CD4-positive, alpha-beta T cell (primary cell): ENCODE results near the gene SNTG2. TPM values are rescaled to one million over a fixed set of nuclear protein-coding genes. Genes with fewer than 3 reads are reported as not detected.

Experiments used
- ATAC-seq: fragments of 200-7000 bp; cut with Tn5 transposase; one replicate; pipeline ENCODE4 v1.10.0; 2022; ENCODE audit warnings: mild to moderate bottlenecking; ENCODE audit not compliant: poor library complexity
- CTCF ChIA-PET: fragments of 350-600 bp; sonication (Branson Sonifier 250); formaldehyde crosslinking; loops from one replicate; lab custom pipeline; 2021; ENCODE audit warnings: antibody characterized with exemption, inconsistent platforms; lab: Charles Lee
- POLR2A ChIA-PET: fragments of 350-600 bp; sonication (Branson Sonifier 250); formaldehyde crosslinking; loops from one replicate; lab custom pipeline; 2021; ENCODE audit warnings: antibody characterized with exemption, inconsistent platforms; lab: Charles Lee
- DNase-seq, 14 experiments: peaks; one replicate each; pipeline ENCODE4 v3.0.0-alpha.2; 2013 to 2020; ENCODE audit warnings: mixed read lengths in 2 of 14
- H3K27ac ChIP-seq, 2 donors: one replicate each; pipeline versions ENCODE4 v1.5.1 to v1.7.0; 2013; ENCODE audit warnings: low read length in 2 of 2, low read depth in 1 of 2, mild to moderate bottlenecking in 1 of 2
- H3K27me3 ChIP-seq, 2 experiments: 1 replicate in 1 of 2; 2 replicates in 1 of 2; pipeline versions ENCODE4 v1.6.1 to v1.7.0; 2013; ENCODE audit warnings: low read length in 2 of 2, control low read depth in 1 of 2, mild to moderate bottlenecking in 1 of 2, moderate library complexity in 1 of 2; ENCODE audit not compliant: insufficient read depth in 2 of 2, control insufficient read depth in 1 of 2
- H3K36me3 ChIP-seq: one replicate; pipeline ENCODE4 v1.6.1; 2013; ENCODE audit warnings: low read length, control low read depth; ENCODE audit not compliant: insufficient read depth
- H3K4me1 ChIP-seq: one replicate; pipeline ENCODE4 v1.6.1; 2013; ENCODE audit warnings: low read length, control low read depth; ENCODE audit not compliant: insufficient read depth
- H3K4me3 ChIP-seq: one replicate; pipeline ENCODE4 v1.5.1; 2013; ENCODE audit warnings: mild to moderate bottlenecking, low read length, moderate library complexity
- H3K9me3 ChIP-seq, 2 experiments: 1 replicate in 1 of 2; 2 replicates in 1 of 2; pipeline versions ENCODE4 v1.6.1 to v1.7.0; 2013; ENCODE audit warnings: low read length in 2 of 2, mild to moderate bottlenecking in 2 of 2, control low read depth in 1 of 2, moderate library complexity in 1 of 2; ENCODE audit not compliant: control insufficient read depth in 1 of 2, insufficient read depth in 1 of 2
- H3K27ac Mint-ChIP-seq: one replicate; pipeline ENCODE4 v1.8.0; 2020; ENCODE audit warnings: mixed read lengths
- H3K27me3 Mint-ChIP-seq: one replicate; pipeline ENCODE4 v1.8.0; 2021; ENCODE audit warnings: mixed read lengths
- H3K36me3 Mint-ChIP-seq: one replicate; pipeline ENCODE4 v1.8.0; 2021; ENCODE audit warnings: low read depth, mixed read lengths
- H3K4me1 Mint-ChIP-seq: one replicate; pipeline ENCODE4 v1.8.0; 2021; ENCODE audit warnings: low read depth, mixed read lengths
- H3K4me3 Mint-ChIP-seq: one replicate; pipeline ENCODE4 v1.8.0; 2020; ENCODE audit warnings: mild to moderate bottlenecking, mixed read lengths
- H3K9me3 Mint-ChIP-seq: one replicate; pipeline ENCODE4 v1.8.0; 2020; ENCODE audit warnings: mixed read lengths
- intact Hi-C, 2 experiments: fragments of 100-400 bp; cut with DNase I in 1 of 2; cut with micrococcal nuclease in 1 of 2; formaldehyde crosslinking; loops; one replicate each; pipeline versions ENCODE4 v1.15.1 to v1.9.0; 2023 to 2025; cut with DNase I, micrococcal nuclease
- total RNA-seq, 174 experiments: library from RNA in 2 of 174; stranded (reverse) in 2 of 174; gene quantifications; one replicate each; pipeline ENCODE4 v1.2.3 and lab custom pipeline; 2021 to 2026
- TF ChIP-seq, protein P1 (sequence below): fragments of 200-600 bp; IDR thresholded peaks from one replicate; pipeline ENCODE4 v1.8.0; 2022; ENCODE audit warnings: antibody characterized with exemption, mild to moderate bottlenecking

Gene SNTG2
- total RNA-seq, 2 experiments from 2014 or later: 1.1 to 1.5 TPM

DNA sequence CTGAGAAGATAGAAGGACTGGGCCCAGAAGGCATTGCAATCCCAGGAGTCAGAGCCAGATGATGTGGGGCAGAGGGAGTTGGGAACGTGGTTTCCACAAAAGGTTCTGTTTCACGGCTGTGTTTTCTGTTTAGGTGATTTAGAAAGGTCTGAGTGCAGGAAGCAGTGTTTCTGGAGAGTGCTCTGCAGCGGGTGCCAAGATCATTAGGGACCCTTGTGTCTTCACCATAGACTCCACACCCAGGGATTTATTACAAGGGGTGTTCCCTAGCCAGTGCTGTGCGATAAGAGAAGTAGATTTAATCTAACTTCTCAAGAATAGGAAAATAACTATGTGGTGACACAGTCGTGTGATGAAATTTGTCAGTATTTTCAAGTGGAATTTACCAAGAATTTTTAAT is 241.5 kb downstream of the SNTG2 start:
- CTCF ChIA-PET: no interaction called here
- DNase-seq (no peak), ATAC-seq (no peak)
- H3K27me3 ChIP-seq: no peaks in the 10 kb centered on the region
- no peak overlapping the region for H3K27ac ChIP-seq
- H3K9me3 ChIP-seq: peaks cover 5 to 9% of the 10 kb centered on the region in 2 experiments
- Mint-ChIP-seq H3K4me1 (no peaks in the 10 kb centered on the region), H3K36me3 (peaks cover 6% of the 10 kb centered on the region), H3K27me3 (no peaks in the 10 kb centered on the region), H3K27ac (no peak overlapping the region), H3K4me3 (no peak overlapping the region), H3K9me3 (peaks cover 11% of the 10 kb centered on the region)
- intact Hi-C loops: no loop called here
- H3K4me1 ChIP-seq: no peaks in the 10 kb centered on the region
- POLR2A ChIA-PET: no interaction called here
- no peak overlapping the region for H3K4me3 ChIP-seq
- TF ChIP-seq, protein P1, sequence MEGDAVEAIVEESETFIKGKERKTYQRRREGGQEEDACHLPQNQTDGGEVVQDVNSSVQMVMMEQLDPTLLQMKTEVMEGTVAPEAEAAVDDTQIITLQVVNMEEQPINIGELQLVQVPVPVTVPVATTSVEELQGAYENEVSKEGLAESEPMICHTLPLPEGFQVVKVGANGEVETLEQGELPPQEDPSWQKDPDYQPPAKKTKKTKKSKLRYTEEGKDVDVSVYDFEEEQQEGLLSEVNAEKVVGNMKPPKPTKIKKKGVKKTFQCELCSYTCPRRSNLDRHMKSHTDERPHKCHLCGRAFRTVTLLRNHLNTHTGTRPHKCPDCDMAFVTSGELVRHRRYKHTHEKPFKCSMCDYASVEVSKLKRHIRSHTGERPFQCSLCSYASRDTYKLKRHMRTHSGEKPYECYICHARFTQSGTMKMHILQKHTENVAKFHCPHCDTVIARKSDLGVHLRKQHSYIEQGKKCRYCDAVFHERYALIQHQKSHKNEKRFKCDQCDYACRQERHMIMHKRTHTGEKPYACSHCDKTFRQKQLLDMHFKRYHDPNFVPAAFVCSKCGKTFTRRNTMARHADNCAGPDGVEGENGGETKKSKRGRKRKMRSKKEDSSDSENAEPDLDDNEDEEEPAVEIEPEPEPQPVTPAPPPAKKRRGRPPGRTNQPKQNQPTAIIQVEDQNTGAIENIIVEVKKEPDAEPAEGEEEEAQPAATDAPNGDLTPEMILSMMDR: no peak
- no peaks in the 10 kb centered on the region for H3K36me3 ChIP-seq

DNA sequence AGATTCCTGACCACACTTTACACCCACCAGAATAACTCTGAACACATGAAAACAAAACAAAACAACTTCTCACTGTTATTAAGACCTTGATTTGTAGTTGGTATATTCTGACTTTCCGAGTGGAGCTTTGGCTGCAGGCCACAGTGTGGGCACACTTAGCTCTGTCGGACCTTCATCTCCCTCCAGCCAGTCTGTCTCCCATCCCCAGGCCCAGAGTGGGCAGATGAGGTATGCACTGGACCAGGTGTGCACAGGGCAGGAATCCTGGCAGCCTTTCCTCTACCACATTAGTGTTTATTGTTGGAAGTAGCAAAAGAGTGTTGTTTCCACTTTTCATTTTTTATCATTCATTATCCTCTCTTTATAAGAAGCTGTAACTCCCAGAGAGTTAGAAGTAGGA is 243.2 kb downstream of the SNTG2 start:
- Mint-ChIP-seq H3K27ac (no peak overlapping the region), H3K27me3 (no peaks in the 10 kb centered on the region), H3K4me3 (no peak overlapping the region), H3K36me3 (peaks cover 6% of the 10 kb centered on the region), H3K4me1 (no peaks in the 10 kb centered on the region), H3K9me3 (peaks cover 11% of the 10 kb centered on the region)
- H3K9me3 ChIP-seq: peaks cover 8 to 9% of the 10 kb centered on the region in 2 experiments
- no peaks in the 10 kb centered on the region for H3K36me3 ChIP-seq
- H3K27ac ChIP-seq: no peak overlapping the region
- no peaks in the 10 kb centered on the region for H3K4me1 ChIP-seq
- POLR2A ChIA-PET: no interaction called here
- TF ChIP-seq, protein P1: no peak
- DNase-seq: no peak
- no peak overlapping the region for H3K4me3 ChIP-seq
- CTCF ChIA-PET: no interaction called here
- no peak for ATAC-seq
- intact Hi-C loops: no loop called here
- H3K27me3 ChIP-seq: no peaks in the 10 kb centered on the region

DNA sequence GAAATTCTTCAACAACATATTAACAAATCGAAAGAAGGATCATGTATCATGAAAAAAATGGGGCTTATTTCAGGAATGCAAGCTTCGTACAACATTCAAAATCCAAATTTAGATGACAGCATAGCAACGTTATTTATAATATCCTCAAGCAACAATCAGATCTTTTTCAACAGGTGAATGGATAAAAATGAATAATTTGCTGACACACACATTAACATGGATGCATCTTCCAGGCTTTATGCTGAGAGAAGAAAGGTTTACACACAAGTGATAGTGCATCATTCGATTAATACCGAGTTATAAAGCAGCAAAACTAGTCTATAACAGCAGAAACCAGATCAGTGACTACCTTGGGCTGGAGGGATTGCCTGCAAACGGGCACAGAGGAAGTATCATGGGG is 253.1 kb downstream of the SNTG2 start:
- intact Hi-C loops: no loop called here
- H3K4me3 Mint-ChIP-seq: no peak overlapping the region
- ATAC-seq (no peak), DNase-seq (no peak)
- Histone ChIP-seq H3K27ac (no peak overlapping the region), H3K27me3 (no peaks in the 10 kb centered on the region), H3K36me3 (no peaks in the 10 kb centered on the region), H3K4me1 (no peaks in the 10 kb centered on the region), H3K9me3 (peaks cover 0 to 6% of the 10 kb centered on the region in 2 experiments), H3K4me3 (no peak overlapping the region)
- CTCF ChIA-PET: no interaction called here
- no peak overlapping the region for H3K27ac Mint-ChIP-seq
- peaks cover 7% of the 10 kb centered on the region for H3K9me3 Mint-ChIP-seq
- TF ChIP-seq, protein P1: no peak
- H3K4me1 Mint-ChIP-seq: no peaks in the 10 kb centered on the region
- POLR2A ChIA-PET: no interaction called here
- no peaks in the 10 kb centered on the region for H3K27me3 Mint-ChIP-seq
- H3K36me3 Mint-ChIP-seq: no peaks in the 10 kb centered on the region
